Stimulated activated CD8-positive, alpha-beta memory T cell treated with anti-CD3 and anti-CD28 coated beads, Interleukin-7, amount 100 ng/mL, for 1 hour (primary cell): ENCODE measurements around the gene PRAMEF20.

Experiments used
- DNase-seq, 2 donors: peaks; one replicate each; pipeline ENCODE4 v3.0.0-alpha.2; 2020; ENCODE audit warnings: low read depth in 2 of 2

Gene PRAMEF20

GRCh38 chr1:13462682-13463081, 52.4 kb downstream of the PRAMEF20 start:
- DNase-seq, result no peak

GRCh38 chr1:13465515-13465914, 55.3 kb downstream of the PRAMEF20 start:
- no peak for DNase-seq

GRCh38 chr1:13469343-13469742, 59.1 kb downstream of the PRAMEF20 start:
- no peak for DNase-seq
